ENCODE results near the gene TBC1D9.

Gene TBC1D9

GRCh38 chr4:140659943-140660700 lies 96.1 kb downstream of the TBC1D9 start:
- FAIRE-seq = no peak
- no peak for TF ChIP-seq CTCF (IDR thresholded peaks at IDR 0.05; ENCODE audit: insufficient read depth, missing control alignments)
- DNase-seq (ENCODE audit: insufficient read length, low spot score) = no peak

GRCh38 chr4:140654495-140654814 lies 101.7 kb downstream of the TBC1D9 start:
- TF ChIP-seq CTCF (IDR thresholded peaks at IDR 0.05; ENCODE audit: insufficient read depth, missing control alignments) = no peak
- DNase-seq (ENCODE audit: insufficient read length, low spot score) (no peak), FAIRE-seq (no peak)

GRCh38 chr4:140653718-140654494 lies 102.3 kb downstream of the TBC1D9 start:
- no peak for DNase-seq (ENCODE audit: insufficient read length, low spot score)
- no peak for TF ChIP-seq CTCF (IDR thresholded peaks at IDR 0.05; ENCODE audit: insufficient read depth, missing control alignments)
- FAIRE-seq = no peak

GRCh38 chr4:140652601-140653000 lies 103.6 kb downstream of the TBC1D9 start:
- DNase-seq (ENCODE audit: insufficient read length, low spot score) = no peak
- TF ChIP-seq CTCF (IDR thresholded peaks at IDR 0.05; ENCODE audit: insufficient read depth, missing control alignments) = no peak
- no peak for FAIRE-seq

GRCh38 chr4:140648716-140649308 lies 107.4 kb downstream of the TBC1D9 start:
- TF ChIP-seq CTCF (IDR thresholded peaks at IDR 0.05; ENCODE audit: insufficient read depth, missing control alignments) = no peak
- DNase-seq (ENCODE audit: insufficient read length, low spot score) = no peak
- FAIRE-seq = no peak

- FAIRE-seq (no peak), DNase-seq (ENCODE audit: insufficient read length, low spot score) (no peak)
- TF ChIP-seq CTCF (IDR thresholded peaks at IDR 0.05; ENCODE audit: insufficient read depth, missing control alignments) = no peak
Measured at GRCh38 chr4:140645614-140646412, 110.4 kb downstream of the TBC1D9 start.

Data from D721Med (cell line).